ENCODE results near the gene MYRF. TPM values are rescaled to one million over a fixed set of nuclear protein-coding genes. Genes with fewer than 3 reads are reported as not detected.

Gene MYRF
- total RNA-seq, 1 donor from 2014 or later, result 1.9 TPM

DNA sequence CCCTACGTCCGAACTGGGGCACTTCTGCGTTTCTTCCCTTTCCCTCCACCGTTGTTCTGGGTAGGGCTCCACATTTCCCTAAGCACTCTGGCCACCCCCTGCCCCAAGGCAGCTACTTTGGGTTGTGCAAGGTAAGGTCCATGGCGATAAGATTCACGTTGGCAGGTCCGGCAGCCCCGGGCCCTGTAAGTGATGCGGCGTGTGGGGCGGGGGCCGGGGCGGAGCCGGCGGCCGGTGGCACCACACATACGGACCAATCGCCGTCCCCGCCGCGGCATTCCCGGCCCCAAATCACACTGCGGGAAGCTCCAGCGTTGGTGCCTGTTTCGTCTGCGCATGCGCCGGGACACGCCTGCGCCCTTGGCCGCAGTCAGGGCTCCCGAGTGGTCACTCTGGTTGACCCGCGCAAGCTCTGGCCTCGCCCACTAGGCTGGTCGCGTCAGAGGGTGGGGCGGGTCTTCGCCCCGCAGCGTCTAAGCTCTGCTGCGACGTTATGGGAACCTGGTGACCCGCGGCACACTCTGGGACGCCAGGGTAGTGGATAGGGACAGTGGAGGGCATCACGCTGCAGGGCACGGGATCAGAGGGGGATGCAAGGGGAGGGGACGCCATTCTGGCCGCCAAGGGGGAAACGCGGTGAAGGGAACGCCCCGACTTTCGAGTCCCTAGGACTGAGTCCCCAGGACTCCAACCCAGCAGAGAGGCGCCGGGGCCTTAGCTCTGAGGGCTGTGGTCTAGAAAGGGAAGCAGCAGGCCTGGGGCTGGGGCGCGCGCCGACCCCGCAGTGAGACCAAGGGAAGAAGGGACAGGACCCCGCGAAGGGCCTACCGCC, 62.7 kb downstream of the MYRF start:
- H3K9ac ChIP-seq, result peak overlapping the region; percentile 69
- peaks cover 15% of the 10 kb centered on the region for H3K4me1 ChIP-seq
- H2AFZ ChIP-seq (replicated peaks), result no peak overlapping the region
- peak overlapping the region; percentile 78 for H3K4me2 ChIP-seq
- TF ChIP-seq, protein P1, sequence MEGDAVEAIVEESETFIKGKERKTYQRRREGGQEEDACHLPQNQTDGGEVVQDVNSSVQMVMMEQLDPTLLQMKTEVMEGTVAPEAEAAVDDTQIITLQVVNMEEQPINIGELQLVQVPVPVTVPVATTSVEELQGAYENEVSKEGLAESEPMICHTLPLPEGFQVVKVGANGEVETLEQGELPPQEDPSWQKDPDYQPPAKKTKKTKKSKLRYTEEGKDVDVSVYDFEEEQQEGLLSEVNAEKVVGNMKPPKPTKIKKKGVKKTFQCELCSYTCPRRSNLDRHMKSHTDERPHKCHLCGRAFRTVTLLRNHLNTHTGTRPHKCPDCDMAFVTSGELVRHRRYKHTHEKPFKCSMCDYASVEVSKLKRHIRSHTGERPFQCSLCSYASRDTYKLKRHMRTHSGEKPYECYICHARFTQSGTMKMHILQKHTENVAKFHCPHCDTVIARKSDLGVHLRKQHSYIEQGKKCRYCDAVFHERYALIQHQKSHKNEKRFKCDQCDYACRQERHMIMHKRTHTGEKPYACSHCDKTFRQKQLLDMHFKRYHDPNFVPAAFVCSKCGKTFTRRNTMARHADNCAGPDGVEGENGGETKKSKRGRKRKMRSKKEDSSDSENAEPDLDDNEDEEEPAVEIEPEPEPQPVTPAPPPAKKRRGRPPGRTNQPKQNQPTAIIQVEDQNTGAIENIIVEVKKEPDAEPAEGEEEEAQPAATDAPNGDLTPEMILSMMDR (IDR thresholded peaks at IDR 0.05), result no peak
- no peak for TF ChIP-seq EZH2phosphoT487 (IDR thresholded peaks at IDR 0.05)
- TF ChIP-seq EZH2 (IDR thresholded peaks at IDR 0.05), result no peak
- H3K27ac ChIP-seq, result peak overlapping the region; percentile 95
- peaks cover 6% of the 10 kb centered on the region for H4K20me1 ChIP-seq (ENCODE audit: low read depth)
- no peaks in the 10 kb centered on the region for H3K9me3 ChIP-seq (ENCODE audit: low read depth)
- Mint-ChIP-seq H3K36me3 (peaks cover 32% of the 10 kb centered on the region), H3K27me3 (ENCODE audit: insufficient read depth, low read depth) (peaks cover 2% of the 10 kb centered on the region), H3K4me1 (peaks cover 25% of the 10 kb centered on the region), H3K27ac (peak overlapping the region; percentile 100), H3K9me3 (peaks cover 7% of the 10 kb centered on the region), H3K4me3 (peak overlapping the region; percentile 95)
- no peaks in the 10 kb centered on the region for H3K36me3 ChIP-seq
- no peaks in the 10 kb centered on the region for H3K27me3 ChIP-seq
- DNase-seq (ENCODE audit: low spot score), result peak; percentile 99
- H3F3A ChIP-seq (ENCODE audit: low read depth), result peaks cover 46% of the 10 kb centered on the region
- H3K4me3 ChIP-seq, result peak overlapping the region; percentile 67
- H3K79me2 ChIP-seq (ENCODE audit: low read depth), result peaks cover 78% of the 10 kb centered on the region

DNA sequence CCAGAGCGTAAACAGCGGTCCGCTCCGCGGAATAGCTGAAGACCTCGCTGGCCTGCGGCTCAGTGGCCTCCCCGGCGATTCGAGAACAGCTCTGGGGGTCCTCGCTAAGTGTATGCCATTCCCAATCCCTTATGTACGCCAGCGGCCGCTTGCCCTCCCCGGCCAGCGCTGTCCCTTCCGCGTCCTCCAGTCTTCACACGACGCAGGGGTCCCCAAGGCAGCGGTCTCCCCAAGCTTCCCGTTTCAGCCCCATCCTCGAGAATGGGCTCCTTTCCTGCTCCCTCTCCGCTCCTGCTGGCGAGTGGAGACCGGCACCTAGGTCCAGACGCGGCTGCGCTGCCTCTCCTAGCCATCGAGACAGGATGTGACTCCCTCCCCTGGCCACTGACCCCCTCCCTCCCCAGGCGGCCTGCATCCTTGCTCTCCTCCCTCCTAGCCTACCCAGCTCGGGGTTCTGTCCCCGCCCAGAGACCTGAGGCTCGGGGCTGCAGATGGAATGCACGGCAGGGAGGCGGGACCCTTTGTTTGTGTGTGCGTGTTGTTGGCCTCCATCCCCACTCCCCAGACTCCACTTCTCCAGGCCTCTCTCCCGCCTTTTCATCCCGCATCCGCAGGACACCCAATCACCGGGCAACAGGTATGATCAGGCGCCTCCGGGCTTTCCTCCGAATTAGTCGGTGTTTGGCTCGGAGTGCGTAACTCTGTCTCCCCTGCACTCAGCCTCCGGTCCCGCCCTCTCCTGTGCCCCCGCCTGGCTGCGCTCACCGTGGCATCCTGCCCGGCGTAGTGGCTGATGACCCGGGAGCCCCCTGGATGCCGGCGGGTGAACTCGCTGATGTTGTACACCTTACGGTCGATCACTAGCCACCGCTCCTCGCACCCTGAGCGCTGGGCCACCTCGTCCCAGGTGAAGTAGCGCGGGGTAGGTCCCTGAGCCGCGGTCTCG, 63.6 kb downstream of the MYRF start:
- H3K9me3 Mint-ChIP-seq, result peaks cover 7% of the 10 kb centered on the region
- H3K36me3 Mint-ChIP-seq, result peaks cover 28% of the 10 kb centered on the region
- H3K79me2 ChIP-seq (ENCODE audit: low read depth), result peaks cover 82% of the 10 kb centered on the region
- H3K9ac ChIP-seq, result peak overlapping the region; percentile 69
- H4K20me1 ChIP-seq (ENCODE audit: low read depth), result peaks cover 4% of the 10 kb centered on the region
- H3K4me1 ChIP-seq, result peaks cover 15% of the 10 kb centered on the region
- DNase-seq (ENCODE audit: low spot score), result peak; percentile 84
- H3K27me3 Mint-ChIP-seq (ENCODE audit: insufficient read depth, low read depth), result peaks cover 2% of the 10 kb centered on the region
- H3K27me3 ChIP-seq, result no peaks in the 10 kb centered on the region
- peak overlapping the region; percentile 78 for H3K4me2 ChIP-seq
- peak overlapping the region; percentile 95 for H3K27ac ChIP-seq
- H3K9me3 ChIP-seq (ENCODE audit: low read depth), result no peaks in the 10 kb centered on the region
- H3K4me3 Mint-ChIP-seq, result peak overlapping the region; percentile 95
- no peak overlapping the region for H2AFZ ChIP-seq (replicated peaks)
- H3K4me1 Mint-ChIP-seq, result peaks cover 25% of the 10 kb centered on the region
- H3K4me3 ChIP-seq, result peak overlapping the region; percentile 67
- peaks cover 46% of the 10 kb centered on the region for H3F3A ChIP-seq (ENCODE audit: low read depth)
- TF ChIP-seq, protein P1 (IDR thresholded peaks at IDR 0.05), result no peak
- TF ChIP-seq EZH2phosphoT487 (IDR thresholded peaks at IDR 0.05), result no peak
- H3K27ac Mint-ChIP-seq, result peak overlapping the region; percentile 99
- H3K36me3 ChIP-seq, result no peaks in the 10 kb centered on the region

DNA sequence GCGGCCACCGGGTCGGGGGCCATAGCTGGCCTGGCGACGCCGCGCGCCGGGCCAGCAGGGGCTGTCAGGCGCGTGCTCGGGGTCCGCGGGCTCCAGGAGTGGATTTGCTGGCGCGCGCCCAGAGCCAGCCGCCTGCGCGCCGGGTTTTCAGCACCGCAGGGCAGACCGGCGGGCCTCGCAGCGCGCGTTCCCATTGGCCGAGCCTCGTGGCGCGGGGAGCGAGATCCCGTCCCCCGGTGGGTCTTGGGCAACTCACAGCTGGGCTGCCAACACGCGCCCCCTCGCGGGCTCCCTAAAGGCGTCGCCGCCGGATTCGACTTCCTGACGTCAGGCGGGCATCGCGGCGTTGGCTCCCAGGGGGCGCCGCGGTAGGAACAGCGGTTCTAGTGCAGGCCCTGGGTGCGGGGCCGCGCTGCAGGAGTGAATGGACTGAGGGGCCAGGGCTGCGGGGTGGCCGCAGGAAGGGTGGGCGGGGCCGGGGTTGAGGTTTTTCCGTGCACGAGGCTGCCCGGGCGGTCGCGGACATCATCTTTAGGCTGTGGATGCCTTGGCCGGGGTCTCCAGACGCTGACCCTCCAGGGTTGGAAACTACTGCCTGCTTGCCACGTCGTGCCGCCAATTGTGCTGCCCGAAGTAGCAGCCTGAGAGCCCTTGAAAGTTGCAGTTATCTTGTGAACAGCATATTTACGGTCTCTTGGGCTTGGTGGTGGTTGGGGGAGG, 64.5 kb downstream of the MYRF start, which contains the start of gene FADS1:
Gene FADS1, minus strand, starts transcription at position 268 of the 720 bp plus-strand sequence. Its CDS starts 74 bp downstream, at position 194.
- H3K9me3 Mint-ChIP-seq, result peaks cover 7% of the 10 kb centered on the region
- Histone ChIP-seq H3K79me2 (ENCODE audit: low read depth) (peaks cover 91% of the 10 kb centered on the region), H3K36me3 (no peaks in the 10 kb centered on the region), H2AFZ (replicated peaks) (no peak within 1 kb of the TSS), H3F3A (ENCODE audit: low read depth) (peaks cover 46% of the 10 kb centered on the region), H4K20me1 (ENCODE audit: low read depth) (peaks cover 1% of the 10 kb centered on the region), H3K4me2 (peak within 1 kb of the TSS; percentile 78), H3K4me1 (peaks cover 15% of the 10 kb centered on the region), H3K27me3 (no peaks in the 10 kb centered on the region), H3K9ac (peak within 1 kb of the TSS; percentile 69), H3K4me3 (peak within 1 kb of the TSS; percentile 67), H3K27ac (peak within 1 kb of the TSS; percentile 95), H3K9me3 (ENCODE audit: low read depth) (no peaks in the 10 kb centered on the region)
- H3K4me1 Mint-ChIP-seq, result peaks cover 25% of the 10 kb centered on the region
- peak within 1 kb of the TSS; percentile 99 for H3K27ac Mint-ChIP-seq
- H3K4me3 Mint-ChIP-seq, result peak within 1 kb of the TSS; percentile 95
- no peaks in the 10 kb centered on the region for H3K27me3 Mint-ChIP-seq (ENCODE audit: insufficient read depth, low read depth)
- TF ChIP-seq EZH2 (IDR thresholded peaks at IDR 0.05), result no peak
- TF ChIP-seq, protein P1 (IDR thresholded peaks at IDR 0.05), result peak; percentile 68
- H3K36me3 Mint-ChIP-seq, result peaks cover 28% of the 10 kb centered on the region
- DNase-seq (ENCODE audit: low spot score), result peak; percentile 98

All from neural progenitor cell (in vitro differentiated cells).